Panc1 (cell line): ENCODE results near the gene MGMT. TPM values are rescaled to one million over a fixed set of nuclear protein-coding genes. Genes with fewer than 3 reads are reported as not detected.

ENCODE experiments used
- ATAC-seq: fragments of 200-7000 bp; cut with Tn5 transposase; 2 replicates; pipeline ENCODE4 v1.9.1; 2020; ENCODE audit warnings: mild to moderate bottlenecking, moderate library complexity
- BruUV-seq: library from RNA; stranded (reverse); fragments of 400-500 nt; replicated peaks from 2 replicates; lab custom pipeline; 2021; lab: Mats Ljungman, UMichigan
- CTCF ChIA-PET: fragments of 300-600 bp; sonication (Branson Sonifier 250); formaldehyde crosslinking; loops from one replicate; lab custom pipeline; 2022; ENCODE audit warnings: antibody characterized with exemption; lab: Charles Lee
- POLR2A ChIA-PET: fragments of 300-600 bp; sonication (Branson Sonifier 250); formaldehyde crosslinking; loops from one replicate; lab custom pipeline; 2022; ENCODE audit warnings: antibody characterized with exemption; lab: Charles Lee
- DNase-seq: peaks from one replicate; pipeline ENCODE4 v3.0.0-alpha.2; 2010; ENCODE audit warnings: low read depth, low spot score
- H3K27ac ChIP-seq: 2 replicates; pipeline ENCODE4 v1.5.1; 2011; ENCODE audit warnings: mild to moderate bottlenecking, low read length, inconsistent platforms
- H3K27me3 ChIP-seq: fragments of 200-500 bp; sonication (Bioruptor generic); 2 replicates; pipeline ENCODE4 v1.6.0; 2014; ENCODE audit warnings: low read length, inconsistent platforms; ENCODE audit not compliant: control insufficient read depth, insufficient read depth
- H3K36me3 ChIP-seq: fragments of 200-500 bp; sonication (Bioruptor generic); 2 replicates; pipeline ENCODE4 v1.5.1; 2014; ENCODE audit warnings: inconsistent platforms, mild to moderate bottlenecking, low read length, moderate library complexity; ENCODE audit not compliant: control insufficient read depth, insufficient read depth
- H3K4me1 ChIP-seq: 2 replicates; pipeline ENCODE4 v1.5.1; 2011; ENCODE audit warnings: inconsistent platforms, mild to moderate bottlenecking, low read length, moderate library complexity; ENCODE audit not compliant: control insufficient read depth, insufficient read depth
- H3K4me3 ChIP-seq, 2 experiments: 2 replicates each; pipeline ENCODE4 v1.5.1; 2011 to 2012; ENCODE audit warnings: low read depth in 2 of 2, low read length in 2 of 2, mild to moderate bottlenecking in 2 of 2, inconsistent platforms in 1 of 2, moderate library complexity in 1 of 2
- H3K9me3 ChIP-seq: fragments of 200-500 bp; sonication (Bioruptor generic); 2 replicates; pipeline ENCODE4 v1.5.1; 2014; ENCODE audit warnings: low read depth, mild to moderate bottlenecking, inconsistent platforms, low read length, moderate library complexity; ENCODE audit not compliant: control insufficient read depth, insufficient read depth
- POLR2AphosphoS5 ChIP-seq: IDR thresholded peaks from 2 replicates; pipeline ENCODE4 v1.6.1; 2012; ENCODE audit warnings: mild to moderate bottlenecking, low read depth, low read length, moderate library complexity
- SIN3A ChIP-seq: IDR thresholded peaks from 2 replicates; pipeline ENCODE4 v1.6.1; 2012; ENCODE audit warnings: low read depth, mild to moderate bottlenecking, low read length, moderate library complexity, borderline replicate concordance; ENCODE audit not compliant: insufficient read depth
- TCF7L2 ChIP-seq: IDR thresholded peaks from 2 replicates; pipeline ENCODE4 v1.6.1; 2011; ENCODE audit warnings: mild to moderate bottlenecking, low read depth, low read length, inconsistent platforms
- in situ Hi-C: cut with HindIII; loops from 2 replicates; pipeline ENCODE4 v1.10.0; 2016; ENCODE audit warnings: low sequenced_read_pairs, low pct_unique_long_range_greater_than_20kb
- intact Hi-C: fragments of 100-400 bp; cut with micrococcal nuclease; formaldehyde crosslinking; loops from one replicate; pipeline ENCODE4 v1.10.0; 2022; ENCODE audit not compliant: unreplicated experiment
- total RNA-seq: library from RNA; stranded (reverse); gene quantifications from one replicate; pipeline ENCODE4 v1.2.1, GENCODE V29; 2021; ENCODE audit not compliant: unreplicated experiment
- TF ChIP-seq, protein P1 (sequence below): fragments of 450-650 bp; IDR thresholded peaks from 2 replicates; pipeline ENCODE4 v1.5.1; 2017; ENCODE audit warnings: mild to moderate bottlenecking
- TF ChIP-seq, protein P2 (sequence below), 2 experiments: IDR thresholded peaks; 2 replicates each; pipeline ENCODE4 v1.6.1; 2011 to 2012; ENCODE audit warnings: low read depth in 2 of 2, control low read depth in 1 of 2, low read length in 1 of 2, mild to moderate bottlenecking in 1 of 2, moderate library complexity in 1 of 2; ENCODE audit not compliant: insufficient read depth in 1 of 2

The MGMT gene
- total RNA-seq, 1 experiment from 2014 or later = 27.3 TPM

DNA sequence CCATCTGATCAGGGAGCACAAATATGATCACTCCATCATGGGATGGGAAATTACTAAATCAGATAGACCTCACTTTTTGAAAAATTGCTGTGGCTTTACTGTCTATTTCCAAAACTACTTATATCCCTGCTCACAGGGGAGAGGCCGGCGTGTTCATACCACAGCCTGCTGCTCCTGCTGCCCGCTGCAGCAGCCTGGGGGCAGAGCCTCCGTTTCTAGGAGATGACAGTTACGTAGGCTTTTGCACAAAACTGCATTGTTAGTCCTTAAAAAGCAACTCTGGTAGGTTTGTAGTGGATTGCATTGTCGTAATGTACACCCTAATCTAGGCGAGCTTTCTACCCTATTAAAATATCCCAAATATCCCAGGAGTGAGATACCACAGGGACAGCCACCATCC lies 293.4 kb downstream of the MGMT start:
- H3K9me3 ChIP-seq = no peaks in the 10 kb centered on the region
- in situ Hi-C loops = no loop called here
- H3K27ac ChIP-seq = no peak overlapping the region
- no peaks in the 10 kb centered on the region for H3K27me3 ChIP-seq
- no TSS peak for BruUV-seq
- POLR2A ChIA-PET = no interaction called here
- CTCF ChIA-PET = no interaction called here
- no peak for DNase-seq
- no peak for TF ChIP-seq POLR2AphosphoS5
- TF ChIP-seq, protein P1, sequence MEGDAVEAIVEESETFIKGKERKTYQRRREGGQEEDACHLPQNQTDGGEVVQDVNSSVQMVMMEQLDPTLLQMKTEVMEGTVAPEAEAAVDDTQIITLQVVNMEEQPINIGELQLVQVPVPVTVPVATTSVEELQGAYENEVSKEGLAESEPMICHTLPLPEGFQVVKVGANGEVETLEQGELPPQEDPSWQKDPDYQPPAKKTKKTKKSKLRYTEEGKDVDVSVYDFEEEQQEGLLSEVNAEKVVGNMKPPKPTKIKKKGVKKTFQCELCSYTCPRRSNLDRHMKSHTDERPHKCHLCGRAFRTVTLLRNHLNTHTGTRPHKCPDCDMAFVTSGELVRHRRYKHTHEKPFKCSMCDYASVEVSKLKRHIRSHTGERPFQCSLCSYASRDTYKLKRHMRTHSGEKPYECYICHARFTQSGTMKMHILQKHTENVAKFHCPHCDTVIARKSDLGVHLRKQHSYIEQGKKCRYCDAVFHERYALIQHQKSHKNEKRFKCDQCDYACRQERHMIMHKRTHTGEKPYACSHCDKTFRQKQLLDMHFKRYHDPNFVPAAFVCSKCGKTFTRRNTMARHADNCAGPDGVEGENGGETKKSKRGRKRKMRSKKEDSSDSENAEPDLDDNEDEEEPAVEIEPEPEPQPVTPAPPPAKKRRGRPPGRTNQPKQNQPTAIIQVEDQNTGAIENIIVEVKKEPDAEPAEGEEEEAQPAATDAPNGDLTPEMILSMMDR = no peak
- TF ChIP-seq, protein P2, sequence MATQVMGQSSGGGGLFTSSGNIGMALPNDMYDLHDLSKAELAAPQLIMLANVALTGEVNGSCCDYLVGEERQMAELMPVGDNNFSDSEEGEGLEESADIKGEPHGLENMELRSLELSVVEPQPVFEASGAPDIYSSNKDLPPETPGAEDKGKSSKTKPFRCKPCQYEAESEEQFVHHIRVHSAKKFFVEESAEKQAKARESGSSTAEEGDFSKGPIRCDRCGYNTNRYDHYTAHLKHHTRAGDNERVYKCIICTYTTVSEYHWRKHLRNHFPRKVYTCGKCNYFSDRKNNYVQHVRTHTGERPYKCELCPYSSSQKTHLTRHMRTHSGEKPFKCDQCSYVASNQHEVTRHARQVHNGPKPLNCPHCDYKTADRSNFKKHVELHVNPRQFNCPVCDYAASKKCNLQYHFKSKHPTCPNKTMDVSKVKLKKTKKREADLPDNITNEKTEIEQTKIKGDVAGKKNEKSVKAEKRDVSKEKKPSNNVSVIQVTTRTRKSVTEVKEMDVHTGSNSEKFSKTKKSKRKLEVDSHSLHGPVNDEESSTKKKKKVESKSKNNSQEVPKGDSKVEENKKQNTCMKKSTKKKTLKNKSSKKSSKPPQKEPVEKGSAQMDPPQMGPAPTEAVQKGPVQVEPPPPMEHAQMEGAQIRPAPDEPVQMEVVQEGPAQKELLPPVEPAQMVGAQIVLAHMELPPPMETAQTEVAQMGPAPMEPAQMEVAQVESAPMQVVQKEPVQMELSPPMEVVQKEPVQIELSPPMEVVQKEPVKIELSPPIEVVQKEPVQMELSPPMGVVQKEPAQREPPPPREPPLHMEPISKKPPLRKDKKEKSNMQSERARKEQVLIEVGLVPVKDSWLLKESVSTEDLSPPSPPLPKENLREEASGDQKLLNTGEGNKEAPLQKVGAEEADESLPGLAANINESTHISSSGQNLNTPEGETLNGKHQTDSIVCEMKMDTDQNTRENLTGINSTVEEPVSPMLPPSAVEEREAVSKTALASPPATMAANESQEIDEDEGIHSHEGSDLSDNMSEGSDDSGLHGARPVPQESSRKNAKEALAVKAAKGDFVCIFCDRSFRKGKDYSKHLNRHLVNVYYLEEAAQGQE (IDR thresholded peaks at IDR 0.05; ENCODE audit: insufficient read depth in 1 of 2, low read depth in 2 of 2, low read length in 1 of 2) = no peak
- no peak for TF ChIP-seq TCF7L2
- TF ChIP-seq SIN3A = no peak
- no peaks in the 10 kb centered on the region for H3K36me3 ChIP-seq
- no peaks in the 10 kb centered on the region for H3K4me1 ChIP-seq
- intact Hi-C loops = no loop called here
- H3K4me3 ChIP-seq = no peak overlapping the region
- no peak for ATAC-seq

DNA sequence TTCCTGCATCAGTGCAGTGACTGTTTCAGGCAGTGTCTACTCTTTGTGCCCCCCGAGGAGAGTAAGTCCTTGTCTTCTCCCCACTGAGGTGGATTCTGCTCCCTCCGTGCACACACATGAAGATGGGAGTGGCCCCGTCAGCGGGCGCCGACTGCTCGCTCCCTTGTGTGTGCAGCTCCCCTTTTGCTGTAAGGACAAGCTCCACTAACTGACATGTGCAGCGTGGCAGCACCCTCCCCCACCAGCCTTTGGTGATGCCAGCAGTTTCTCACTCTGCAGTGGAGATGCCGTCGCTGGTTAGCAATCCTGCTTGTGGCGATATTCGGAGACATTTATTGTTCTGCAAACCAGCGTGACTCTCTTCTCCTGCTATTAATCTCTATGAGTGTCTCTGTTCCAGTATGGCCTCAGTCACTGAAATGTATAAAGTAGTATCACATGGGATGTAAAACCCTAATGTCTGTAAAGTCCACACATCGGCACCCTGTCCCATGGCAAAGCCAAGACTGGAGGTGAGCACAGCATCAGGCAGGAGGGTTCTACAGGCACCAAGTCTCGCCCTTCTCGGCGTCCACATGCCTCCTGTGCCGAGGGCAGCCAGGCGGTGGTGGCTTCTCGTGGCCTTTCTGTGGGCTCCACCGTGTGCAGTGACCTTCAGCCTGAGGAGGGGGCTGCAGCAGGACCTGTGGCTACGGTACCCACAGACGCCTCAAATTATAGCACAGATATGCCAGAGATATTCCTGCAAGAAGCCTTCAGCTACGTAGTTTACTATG lies 294.3 kb downstream of the MGMT start:
- BruUV-seq = no TSS peak
- H3K36me3 ChIP-seq = no peaks in the 10 kb centered on the region
- no peaks in the 10 kb centered on the region for H3K4me1 ChIP-seq
- intact Hi-C loops (no loop called here), in situ Hi-C loops (no loop called here)
- ChIA-PET POLR2A (no interaction called here), CTCF (no interaction called here)
- H3K9me3 ChIP-seq = no peaks in the 10 kb centered on the region
- H3K27ac ChIP-seq = no peak overlapping the region
- H3K4me3 ChIP-seq = no peak overlapping the region
- no peak for DNase-seq
- TF ChIP-seq, protein P1 = no peak
- TF ChIP-seq SIN3A (no peak), TCF7L2 (no peak), POLR2AphosphoS5 (no peak)
- TF ChIP-seq, protein P2 (IDR thresholded peaks at IDR 0.05; ENCODE audit: insufficient read depth in 1 of 2, low read depth in 2 of 2, low read length in 1 of 2) = no peak
- no peak for ATAC-seq
- no peaks in the 10 kb centered on the region for H3K27me3 ChIP-seq
